Measurements from ENCODE around the gene FGL2.
"Not testable (repeated sequence)": the region's sequence is repeated elsewhere in the genome, so short reads cannot be mapped to it uniquely, and the experiment has no call there.

FGL2 gene

DNA sequence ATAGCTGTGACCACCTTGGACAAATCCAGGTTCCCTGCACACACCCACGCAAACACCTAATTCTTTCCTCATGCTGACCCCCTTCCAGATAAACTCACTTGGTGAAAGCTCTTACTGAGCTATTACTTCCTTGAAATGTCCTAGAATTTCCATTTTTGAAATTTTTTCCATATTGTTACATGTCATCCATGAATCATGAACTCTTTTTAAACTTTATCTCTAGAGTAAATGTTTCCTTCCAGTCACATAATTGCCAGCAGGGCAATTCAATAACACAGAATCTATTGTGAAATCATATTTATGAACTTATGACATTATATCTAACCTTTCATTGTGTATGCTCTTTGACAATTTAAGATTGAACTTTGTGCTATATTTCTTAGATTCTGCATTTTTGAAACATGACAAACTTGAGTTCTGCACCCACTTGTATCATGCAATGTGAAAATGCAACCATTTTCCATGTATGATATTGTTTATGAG is 26.8 kb upstream of the FGL2 start:
- FAIRE-seq (no peak), DNase-seq (ENCODE audit: insufficient read length, low spot score) (no peak)
- TF ChIP-seq, protein P1, sequence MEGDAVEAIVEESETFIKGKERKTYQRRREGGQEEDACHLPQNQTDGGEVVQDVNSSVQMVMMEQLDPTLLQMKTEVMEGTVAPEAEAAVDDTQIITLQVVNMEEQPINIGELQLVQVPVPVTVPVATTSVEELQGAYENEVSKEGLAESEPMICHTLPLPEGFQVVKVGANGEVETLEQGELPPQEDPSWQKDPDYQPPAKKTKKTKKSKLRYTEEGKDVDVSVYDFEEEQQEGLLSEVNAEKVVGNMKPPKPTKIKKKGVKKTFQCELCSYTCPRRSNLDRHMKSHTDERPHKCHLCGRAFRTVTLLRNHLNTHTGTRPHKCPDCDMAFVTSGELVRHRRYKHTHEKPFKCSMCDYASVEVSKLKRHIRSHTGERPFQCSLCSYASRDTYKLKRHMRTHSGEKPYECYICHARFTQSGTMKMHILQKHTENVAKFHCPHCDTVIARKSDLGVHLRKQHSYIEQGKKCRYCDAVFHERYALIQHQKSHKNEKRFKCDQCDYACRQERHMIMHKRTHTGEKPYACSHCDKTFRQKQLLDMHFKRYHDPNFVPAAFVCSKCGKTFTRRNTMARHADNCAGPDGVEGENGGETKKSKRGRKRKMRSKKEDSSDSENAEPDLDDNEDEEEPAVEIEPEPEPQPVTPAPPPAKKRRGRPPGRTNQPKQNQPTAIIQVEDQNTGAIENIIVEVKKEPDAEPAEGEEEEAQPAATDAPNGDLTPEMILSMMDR (IDR thresholded peaks at IDR 0.05; ENCODE audit: insufficient read depth, missing control alignments): no peak

DNA sequence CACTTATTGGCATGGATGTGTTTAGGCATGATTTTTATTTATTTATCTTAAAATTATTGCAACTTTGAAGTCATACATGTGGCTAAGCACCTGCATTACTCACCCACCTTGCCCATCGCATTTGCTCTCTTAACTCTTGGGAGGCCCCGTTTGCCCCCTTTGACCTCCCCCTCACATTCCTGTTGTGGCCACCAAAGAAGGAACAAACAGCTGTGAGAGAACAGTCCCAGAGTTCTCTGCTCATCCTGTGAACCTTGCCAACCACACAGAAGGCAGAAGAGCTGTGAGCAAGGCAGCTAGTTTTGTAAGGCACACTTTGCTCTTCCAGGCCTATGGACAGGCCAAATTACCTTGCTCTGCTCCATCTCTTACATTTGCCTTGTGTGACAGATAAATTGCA is 23.6 kb upstream of the FGL2 start:
- FAIRE-seq (no peak), DNase-seq (ENCODE audit: insufficient read length, low spot score) (no peak)
- TF ChIP-seq, protein P1 (IDR thresholded peaks at IDR 0.05; ENCODE audit: insufficient read depth, missing control alignments): no peak

DNA sequence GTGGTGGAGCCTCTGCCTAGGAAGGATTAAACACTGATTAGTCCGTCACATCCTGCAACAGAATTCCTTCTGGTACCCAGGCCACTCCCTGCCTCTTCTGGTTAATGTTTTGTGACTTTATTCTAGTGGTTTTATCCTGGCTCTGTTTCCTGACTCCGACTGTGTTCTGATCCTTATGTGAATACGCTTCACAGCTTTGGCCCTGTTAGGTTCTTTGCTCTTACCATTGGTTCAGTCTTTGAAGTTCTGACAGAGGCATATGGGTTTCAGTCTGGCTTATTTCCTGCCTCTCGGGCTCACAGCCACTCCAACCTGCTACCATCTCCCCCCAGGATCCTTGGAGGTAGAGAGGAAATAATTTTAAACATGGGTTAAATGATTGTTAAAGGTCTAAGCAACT is 23.2 kb upstream of the FGL2 start:
- FAIRE-seq (no peak), DNase-seq (ENCODE audit: insufficient read length, low spot score) (no peak)
- TF ChIP-seq, protein P1 (IDR thresholded peaks at IDR 0.05; ENCODE audit: insufficient read depth, missing control alignments): no peak

DNA sequence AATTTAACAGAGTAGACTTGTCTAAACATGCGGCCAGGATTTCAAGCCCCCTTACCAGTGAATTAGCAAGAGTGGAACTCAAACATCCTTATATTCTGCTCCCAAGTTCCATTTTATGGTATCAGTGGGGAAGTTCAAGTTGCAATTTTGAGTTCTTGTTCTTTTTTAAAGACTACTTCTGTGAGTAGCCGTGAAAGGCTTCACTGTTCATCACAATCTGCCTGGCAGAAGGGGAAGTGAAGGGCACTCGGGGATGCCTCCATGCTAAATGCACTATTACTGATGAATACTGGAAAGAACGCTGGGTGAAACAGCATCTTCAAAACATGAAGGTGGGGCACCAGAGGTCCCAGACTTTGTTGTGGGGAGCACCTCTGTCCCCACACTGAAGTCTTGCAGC is 22.4 kb upstream of the FGL2 start:
- DNase-seq (ENCODE audit: insufficient read length, low spot score) (no peak), FAIRE-seq (no peak)
- TF ChIP-seq, protein P1 (IDR thresholded peaks at IDR 0.05; ENCODE audit: insufficient read depth, missing control alignments): no peak

DNA sequence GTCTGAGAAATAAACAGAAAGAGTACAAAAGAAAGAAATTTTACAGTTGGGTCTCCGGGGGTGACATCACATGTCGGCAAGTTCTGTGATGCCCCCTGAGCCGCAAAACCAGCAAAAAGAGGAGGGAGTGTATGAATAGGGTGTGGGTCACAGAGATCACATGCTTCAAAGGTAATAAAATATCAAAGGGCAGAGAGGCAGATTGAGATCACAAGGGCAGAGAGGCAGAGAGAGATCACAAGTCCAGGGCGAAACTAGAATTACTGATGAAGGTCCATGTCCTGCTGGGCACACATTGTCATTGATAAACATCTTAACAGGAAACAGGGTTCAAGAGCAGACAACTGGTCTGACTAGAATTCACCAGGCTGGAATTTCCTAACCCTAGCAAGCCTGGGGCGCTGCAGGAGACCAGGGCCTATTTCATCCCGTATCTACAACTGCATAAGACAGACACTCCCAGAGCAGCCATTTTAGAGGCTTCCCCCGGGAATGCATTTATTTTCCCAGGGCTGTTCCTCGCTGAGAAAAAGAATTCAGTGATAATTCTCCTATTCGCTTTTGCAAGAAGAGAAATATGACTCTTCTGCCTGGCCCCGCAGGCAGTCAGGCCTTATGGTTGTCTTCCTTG is 20.2 kb upstream of the FGL2 start:
- not testable (repeated sequence) for FAIRE-seq; DNase-seq (ENCODE audit: insufficient read length, low spot score)

DNA sequence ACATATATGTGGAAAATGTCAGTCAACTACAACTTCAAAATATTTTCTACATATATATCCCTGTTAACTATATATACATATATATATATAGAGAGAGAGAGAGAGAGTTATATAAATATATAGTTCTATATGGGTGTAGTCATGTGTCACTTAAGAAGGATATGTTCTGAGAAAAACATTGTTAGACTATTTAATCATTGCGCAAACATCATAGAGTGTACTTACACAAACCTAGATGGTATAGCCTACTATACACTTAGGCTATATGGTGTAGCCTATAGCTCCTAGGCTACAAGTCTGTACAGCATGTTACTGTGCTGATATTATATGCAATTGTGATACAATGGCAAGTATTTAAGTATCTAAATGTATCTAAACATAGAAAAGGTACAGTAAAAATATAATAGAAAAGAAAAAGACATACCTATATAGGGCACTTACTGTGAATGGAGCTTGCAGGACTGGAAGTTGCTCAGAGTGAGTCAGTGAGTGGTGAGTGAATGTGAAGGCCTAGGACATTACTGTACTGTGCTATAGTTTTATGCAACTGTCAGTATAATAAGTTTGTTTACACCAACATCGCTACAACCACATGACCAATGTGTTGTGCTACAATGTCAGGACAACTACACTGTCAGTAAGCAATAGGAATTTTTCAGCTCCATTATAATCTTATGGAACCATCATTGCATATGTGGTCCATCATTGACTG is 18.0 kb upstream of the FGL2 start:
- FAIRE-seq (no peak), DNase-seq (ENCODE audit: insufficient read length, low spot score) (no peak)
- TF ChIP-seq, protein P1 (IDR thresholded peaks at IDR 0.05; ENCODE audit: insufficient read depth, missing control alignments): no peak

DNA sequence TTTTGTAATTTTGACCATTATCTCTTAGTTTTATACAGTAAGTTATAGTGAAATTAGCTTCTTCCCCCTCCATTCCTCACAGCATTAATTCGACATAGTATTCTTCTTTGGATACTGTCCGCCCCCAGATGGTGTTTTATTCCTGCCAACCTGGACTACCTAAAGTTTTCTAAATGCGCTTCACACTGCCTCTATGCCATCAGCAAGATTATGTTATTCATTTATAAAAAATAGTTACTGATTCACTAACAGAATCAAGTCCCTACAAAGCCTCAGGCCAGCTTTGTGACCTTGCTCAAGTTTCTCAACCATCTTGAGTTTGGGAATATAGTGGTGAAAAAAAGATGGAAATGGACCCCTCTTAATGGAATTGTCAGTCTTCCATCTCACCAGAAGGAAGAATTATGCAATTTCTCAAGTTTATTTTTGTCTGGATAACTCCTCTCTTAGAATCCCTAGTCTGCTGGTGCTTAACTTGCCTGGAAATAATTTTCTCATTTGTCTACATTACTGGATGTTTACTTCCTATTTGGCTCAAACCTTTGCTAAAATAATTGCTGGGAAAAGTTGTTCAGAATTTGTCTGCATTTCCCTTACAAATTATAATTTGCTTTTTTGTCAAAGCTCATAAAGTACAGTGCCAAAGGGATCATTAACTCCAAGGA is 16.7 kb upstream of the FGL2 start:
- DNase-seq (ENCODE audit: insufficient read length, low spot score) (no peak), FAIRE-seq (no peak)
- TF ChIP-seq, protein P1 (IDR thresholded peaks at IDR 0.05; ENCODE audit: insufficient read depth, missing control alignments): no peak

Data from D721Med (cell line).